ENCODE results near the gene UBE2E3.

Gene UBE2E3

GRCh38 chr2:181058378-181059269 lies 78.2 kb downstream of the UBE2E3 start:
- no peak overlapping the region for H3K56ac ChIP-seq (ENCODE audit: low read length)
- no peak overlapping the region for H2BK5ac ChIP-seq (ENCODE audit: low read length)
- peaks cover under 1% of the 10 kb centered on the region for H3K79me1 ChIP-seq (ENCODE audit: low read length)
- H3K4me3 ChIP-seq (ENCODE audit: low read length), result no peak overlapping the region
- no peak overlapping the region for H3K18ac ChIP-seq (ENCODE audit: low read length)
- H3K4me2 ChIP-seq (ENCODE audit: low read length), result no peak overlapping the region
- no peak overlapping the region for H3K27ac ChIP-seq (ENCODE audit: low read depth, low read length)
- H2BK120ac ChIP-seq (ENCODE audit: low read depth, low read length), result no peak overlapping the region
- H3K27me3 ChIP-seq (ENCODE audit: insufficient read depth, low read length, poor library complexity), result no peaks in the 10 kb centered on the region
- H4K5ac ChIP-seq (ENCODE audit: low read length), result no peak overlapping the region
- H3K36me3 ChIP-seq (ENCODE audit: control insufficient read depth, insufficient read depth, low read length), result no peaks in the 10 kb centered on the region
- H3K4ac ChIP-seq (ENCODE audit: low read depth, low read length), result no peak overlapping the region
- no peak overlapping the region for H3K23ac ChIP-seq (ENCODE audit: low read length)
- no peak overlapping the region for H2AK5ac ChIP-seq (ENCODE audit: low read length)
- peak; percentile 65 for DNase-seq
- no peak overlapping the region for H2BK15ac ChIP-seq (replicated peaks; ENCODE audit: low read depth)
- H3K9ac ChIP-seq (ENCODE audit: low read length), result no peak overlapping the region
- no CpG with 5 or more reads among the region's 7 CpGs for WGBS (ENCODE audit: extremely low coverage, insufficient coverage, low lambda C conversion rate)
- peaks cover 3% of the 10 kb centered on the region for H3K79me2 ChIP-seq (ENCODE audit: control insufficient read depth, insufficient read depth, low read length)
- H3K4me1 ChIP-seq (ENCODE audit: control insufficient read depth, low read depth, low read length), result no peaks in the 10 kb centered on the region
- no peak overlapping the region for H4K8ac ChIP-seq (ENCODE audit: low read depth, low read length)

- Histone ChIP-seq H3K27me3 (ENCODE audit: insufficient read depth, low read length, poor library complexity) (no peaks in the 10 kb centered on the region), H2AK5ac (ENCODE audit: low read length) (no peak overlapping the region), H3K79me1 (ENCODE audit: low read length) (peaks cover 2% of the 10 kb centered on the region), H3K23ac (ENCODE audit: low read length) (no peak overlapping the region), H2BK5ac (ENCODE audit: low read length) (no peak overlapping the region), H4K8ac (ENCODE audit: low read depth, low read length) (no peak overlapping the region), H3K4me1 (ENCODE audit: control insufficient read depth, low read depth, low read length) (no peaks in the 10 kb centered on the region), H3K18ac (ENCODE audit: low read length) (no peak overlapping the region), H2BK15ac (replicated peaks; ENCODE audit: low read depth) (no peak overlapping the region), H2BK120ac (ENCODE audit: low read depth, low read length) (no peak overlapping the region), H3K9ac (ENCODE audit: low read length) (no peak overlapping the region), H3K79me2 (ENCODE audit: control insufficient read depth, insufficient read depth, low read length) (no peaks in the 10 kb centered on the region), H3K56ac (ENCODE audit: low read length) (no peak overlapping the region), H3K4me3 (ENCODE audit: low read length) (no peak overlapping the region), H4K5ac (ENCODE audit: low read length) (no peak overlapping the region), H3K36me3 (ENCODE audit: control insufficient read depth, insufficient read depth, low read length) (no peaks in the 10 kb centered on the region), H3K4me2 (ENCODE audit: low read length) (no peak overlapping the region), H3K27ac (ENCODE audit: low read depth, low read length) (no peak overlapping the region), H3K4ac (ENCODE audit: low read depth, low read length) (no peak overlapping the region)
- WGBS (ENCODE audit: extremely low coverage, insufficient coverage, low lambda C conversion rate), result no CpG with 5 or more reads among the region's 1 CpG
- no peak for DNase-seq
Observed at GRCh38 chr2:181063696-181064095, 83.3 kb downstream of the UBE2E3 start.

- Histone ChIP-seq H3K27me3 (ENCODE audit: insufficient read depth, low read length, poor library complexity) (no peaks in the 10 kb centered on the region), H4K5ac (ENCODE audit: low read length) (no peak overlapping the region), H3K79me2 (ENCODE audit: control insufficient read depth, insufficient read depth, low read length) (no peaks in the 10 kb centered on the region), H3K9ac (ENCODE audit: low read length) (no peak overlapping the region), H3K4me2 (ENCODE audit: low read length) (no peak overlapping the region), H2BK15ac (replicated peaks; ENCODE audit: low read depth) (no peak overlapping the region), H3K56ac (ENCODE audit: low read length) (no peak overlapping the region), H3K4ac (ENCODE audit: low read depth, low read length) (no peak overlapping the region), H3K18ac (ENCODE audit: low read length) (no peak overlapping the region), H3K36me3 (ENCODE audit: control insufficient read depth, insufficient read depth, low read length) (no peaks in the 10 kb centered on the region), H2BK120ac (ENCODE audit: low read depth, low read length) (no peak overlapping the region), H2AK5ac (ENCODE audit: low read length) (no peak overlapping the region), H2BK5ac (ENCODE audit: low read length) (no peak overlapping the region), H3K4me3 (ENCODE audit: low read length) (no peak overlapping the region), H3K23ac (ENCODE audit: low read length) (no peak overlapping the region), H3K4me1 (ENCODE audit: control insufficient read depth, low read depth, low read length) (peaks cover 11% of the 10 kb centered on the region), H3K79me1 (ENCODE audit: low read length) (peaks cover 2% of the 10 kb centered on the region), H4K8ac (ENCODE audit: low read depth, low read length) (no peak overlapping the region), H3K27ac (ENCODE audit: low read depth, low read length) (no peak overlapping the region)
- no peak for DNase-seq
Observed at GRCh38 chr2:181065458-181065857, 85.1 kb downstream of the UBE2E3 start.

DNA sequence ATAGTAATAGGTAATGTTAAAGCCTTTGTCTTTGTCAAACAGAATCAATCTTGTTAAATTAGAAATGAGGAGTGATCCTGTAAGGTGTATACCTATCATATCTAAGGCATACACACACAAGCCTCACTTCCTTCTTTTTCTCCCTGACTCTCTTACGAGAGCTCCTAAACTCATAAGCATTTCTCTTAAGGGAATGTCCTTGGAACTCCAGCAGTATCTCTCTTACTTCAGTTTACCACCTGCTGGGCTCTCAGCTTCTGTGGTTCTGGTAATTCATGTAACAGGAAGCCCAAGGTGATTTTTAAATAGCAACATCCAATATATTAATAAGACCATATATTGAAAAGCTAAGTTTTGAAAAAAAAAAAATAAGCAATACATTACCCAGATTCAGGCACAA lies 85.9 kb downstream of the UBE2E3 start:
- Histone ChIP-seq H3K79me1 (ENCODE audit: low read length) (peaks cover 2% of the 10 kb centered on the region), H3K4me3 (ENCODE audit: low read length) (no peak overlapping the region), H3K27me3 (ENCODE audit: insufficient read depth, low read length, poor library complexity) (no peaks in the 10 kb centered on the region), H3K4me1 (ENCODE audit: control insufficient read depth, low read depth, low read length) (peaks cover 12% of the 10 kb centered on the region), H3K4ac (ENCODE audit: low read depth, low read length) (no peak overlapping the region), H2AK5ac (ENCODE audit: low read length) (no peak overlapping the region), H3K56ac (ENCODE audit: low read length) (no peak overlapping the region), H3K79me2 (ENCODE audit: control insufficient read depth, insufficient read depth, low read length) (no peaks in the 10 kb centered on the region), H2BK15ac (replicated peaks; ENCODE audit: low read depth) (no peak overlapping the region), H3K18ac (ENCODE audit: low read length) (no peak overlapping the region), H3K23ac (ENCODE audit: low read length) (no peak overlapping the region), H2BK5ac (ENCODE audit: low read length) (no peak overlapping the region), H4K8ac (ENCODE audit: low read depth, low read length) (no peak overlapping the region), H2BK120ac (ENCODE audit: low read depth, low read length) (no peak overlapping the region), H3K27ac (ENCODE audit: low read depth, low read length) (no peak overlapping the region), H3K4me2 (ENCODE audit: low read length) (no peak overlapping the region), H3K36me3 (ENCODE audit: control insufficient read depth, insufficient read depth, low read length) (no peaks in the 10 kb centered on the region), H4K5ac (ENCODE audit: low read length) (no peak overlapping the region), H3K9ac (ENCODE audit: low read length) (no peak overlapping the region)
- DNase-seq, result peak; percentile 76
- no CpG with 5 or more reads among the region's 1 CpG for WGBS (ENCODE audit: extremely low coverage, insufficient coverage, low lambda C conversion rate)

DNA sequence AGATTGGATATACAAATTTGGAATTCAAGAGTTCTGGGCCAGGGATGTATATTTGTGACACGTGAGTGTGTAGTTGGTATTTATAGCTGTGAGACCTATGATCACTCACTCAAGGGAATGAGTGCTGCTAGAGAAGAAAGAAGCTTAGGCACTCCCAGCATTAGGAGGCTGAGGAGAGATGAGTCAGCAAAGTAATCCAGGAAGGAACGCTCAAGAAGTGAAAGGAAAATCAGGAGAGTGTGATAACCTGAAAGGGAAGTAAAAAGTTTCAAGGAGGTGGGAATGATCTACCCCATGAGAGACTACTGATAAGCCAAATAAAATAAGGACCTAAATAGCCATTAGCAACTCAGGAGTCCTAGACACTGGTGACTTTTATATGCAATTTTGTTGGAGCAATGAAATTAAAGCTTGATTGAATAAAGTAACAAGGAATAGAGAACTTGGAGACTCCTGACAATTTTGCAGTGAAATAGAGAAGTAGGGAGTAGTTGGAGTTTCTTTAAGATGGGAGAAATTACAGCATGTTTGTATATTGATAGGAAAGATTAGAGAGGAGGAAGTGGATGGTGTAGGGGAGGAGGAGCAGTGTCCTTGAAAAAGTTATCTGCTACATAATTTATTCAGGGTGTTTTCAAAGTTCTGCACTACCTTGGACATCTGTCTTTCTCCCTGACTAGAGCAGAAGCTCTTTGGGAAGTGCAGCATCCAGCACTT lies 89.9 kb downstream of the UBE2E3 start:
- Histone ChIP-seq H4K5ac (ENCODE audit: low read length) (no peak overlapping the region), H3K27me3 (ENCODE audit: insufficient read depth, low read length, poor library complexity) (no peaks in the 10 kb centered on the region), H2BK15ac (replicated peaks; ENCODE audit: low read depth) (no peak overlapping the region), H3K9ac (ENCODE audit: low read length) (no peak overlapping the region), H2AK5ac (ENCODE audit: low read length) (no peak overlapping the region), H3K36me3 (ENCODE audit: control insufficient read depth, insufficient read depth, low read length) (no peaks in the 10 kb centered on the region), H3K4me1 (ENCODE audit: control insufficient read depth, low read depth, low read length) (peaks cover 15% of the 10 kb centered on the region), H3K23ac (ENCODE audit: low read length) (no peak overlapping the region), H2BK5ac (ENCODE audit: low read length) (no peak overlapping the region), H2BK120ac (ENCODE audit: low read depth, low read length) (no peak overlapping the region), H3K18ac (ENCODE audit: low read length) (peak overlapping the region; percentile 87), H3K27ac (ENCODE audit: low read depth, low read length) (no peak overlapping the region), H3K4me2 (ENCODE audit: low read length) (no peak overlapping the region), H3K79me1 (ENCODE audit: low read length) (no peaks in the 10 kb centered on the region), H3K4me3 (ENCODE audit: low read length) (no peak overlapping the region), H3K56ac (ENCODE audit: low read length) (no peak overlapping the region), H3K4ac (ENCODE audit: low read depth, low read length) (no peak overlapping the region), H3K79me2 (ENCODE audit: control insufficient read depth, insufficient read depth, low read length) (no peaks in the 10 kb centered on the region), H4K8ac (ENCODE audit: low read depth, low read length) (no peak overlapping the region)
- DNase-seq, result peak; percentile 88
- no CpG with 5 or more reads among the region's 2 CpGs for WGBS (ENCODE audit: extremely low coverage, insufficient coverage, low lambda C conversion rate)
